Suprapubic skin (tissue), 4 donors: ENCODE measurements around the gene PRR33. TPM values are rescaled to one million over a fixed set of nuclear protein-coding genes. Genes with fewer than 3 reads are reported as not detected.

ENCODE experiments used
- DNase-seq, 2 donors: peaks; one replicate each; pipeline ENCODE4 v3.0.0-alpha.2; 2019; ENCODE audit warnings: low spot score in 2 of 2
- H3K27ac ChIP-seq: fragments of 200-600 bp; sonication (generic); one replicate; pipeline ENCODE4 v1.5.1; 2019
- H3K27me3 ChIP-seq: fragments of 200-600 bp; sonication (generic); one replicate; pipeline ENCODE4 v1.5.1; 2019
- H3K36me3 ChIP-seq: fragments of 200-600 bp; sonication (generic); one replicate; pipeline ENCODE4 v1.5.1; 2019
- H3K4me1 ChIP-seq: fragments of 200-600 bp; sonication (generic); one replicate; pipeline ENCODE4 v1.5.1; 2019
- H3K4me3 ChIP-seq: fragments of 200-600 bp; sonication (generic); one replicate; pipeline ENCODE4 v1.5.1; 2019; ENCODE audit warnings: mild to moderate bottlenecking
- H3K9me3 ChIP-seq: fragments of 200-600 bp; sonication (generic); one replicate; pipeline ENCODE4 v1.5.1; 2019
- CTCF ChIP-seq, 2 donors: fragments of 200-600 bp in 1 of 2; fragments of 450-650 bp in 1 of 2; sonication (generic) in 1 of 2; IDR thresholded peaks; one replicate each; pipeline ENCODE4 v1.5.1; 2016 to 2019; ENCODE audit warnings: antibody characterized with exemption in 2 of 2, mild to moderate bottlenecking in 1 of 2, moderate library complexity in 1 of 2
- EP300 ChIP-seq: sonication (generic); formaldehyde crosslinking; IDR thresholded peaks from one replicate; pipeline ENCODE4 v1.6.1; 2017; ENCODE audit warnings: antibody characterized with exemption
- POLR2A ChIP-seq, 2 donors: fragments of 450-650 bp; IDR thresholded peaks; one replicate each; pipeline ENCODE4 v1.6.1; 2017; ENCODE audit warnings: antibody characterized with exemption in 2 of 2, mild to moderate bottlenecking in 2 of 2, moderate library complexity in 2 of 2
- POLR2AphosphoS5 ChIP-seq, 3 donors: sonication (generic); formaldehyde crosslinking; IDR thresholded peaks; one replicate each; pipeline ENCODE4 v1.6.1; 2017; ENCODE audit warnings: antibody characterized with exemption in 3 of 3
- WGBS: methylation state at CpG from one replicate; pipeline ENCODE4 v1.1.5; 2018; 5-methylcytosine and 5-hydroxymethylcytosine counted together
- total RNA-seq, 4 donors: library from RNA; depleted of rRNA; stranded (reverse); fragments of >200 nt; gene quantifications; one replicate each; pipeline ENCODE4 v1.1.0, GENCODE V29; 2016

PRR33 gene
- total RNA-seq, 4 donors from 2014 or later = not detected

GRCh38 chr11:1906181-1906580 lies 14.5 kb upstream of the PRR33 start:
- H3K4me1 ChIP-seq = peaks cover 5% of the 10 kb centered on the region
- 42% methylated on average over 5 of the region's 5 CpGs for WGBS
- no peaks in the 10 kb centered on the region for H3K9me3 ChIP-seq
- no peaks in the 10 kb centered on the region for H3K27me3 ChIP-seq
- TF ChIP-seq EP300 = no peak
- TF ChIP-seq POLR2A (IDR thresholded peaks at IDR 0.05) = no peak
- no peak for TF ChIP-seq CTCF (IDR thresholded peaks at IDR 0.05)
- no peak for TF ChIP-seq POLR2AphosphoS5 (IDR thresholded peaks at IDR 0.05)
- H3K27ac ChIP-seq = no peak overlapping the region
- no peak overlapping the region for H3K4me3 ChIP-seq
- DNase-seq = no peak
- H3K36me3 ChIP-seq = no peaks in the 10 kb centered on the region

GRCh38 chr11:1899686-1900085 lies 8.0 kb upstream of the PRR33 start:
- no peaks in the 10 kb centered on the region for H3K4me1 ChIP-seq
- no peaks in the 10 kb centered on the region for H3K36me3 ChIP-seq
- 80% methylated on average over 5 of the region's 5 CpGs for WGBS
- H3K27ac ChIP-seq = no peak overlapping the region
- TF ChIP-seq POLR2A (IDR thresholded peaks at IDR 0.05) = no peak
- no peak for TF ChIP-seq CTCF (IDR thresholded peaks at IDR 0.05)
- no peak for TF ChIP-seq EP300
- TF ChIP-seq POLR2AphosphoS5 (IDR thresholded peaks at IDR 0.05) = no peak
- H3K27me3 ChIP-seq = no peaks in the 10 kb centered on the region
- no peak for DNase-seq
- no peak overlapping the region for H3K4me3 ChIP-seq
- H3K9me3 ChIP-seq = no peaks in the 10 kb centered on the region

GRCh38 chr11:1899090-1899489 lies 7.4 kb upstream of the PRR33 start:
- no peaks in the 10 kb centered on the region for H3K36me3 ChIP-seq
- DNase-seq = no peak
- no peaks in the 10 kb centered on the region for H3K4me1 ChIP-seq
- no peak for TF ChIP-seq EP300
- TF ChIP-seq POLR2AphosphoS5 (IDR thresholded peaks at IDR 0.05) = no peak
- no peak for TF ChIP-seq CTCF (IDR thresholded peaks at IDR 0.05)
- TF ChIP-seq POLR2A (IDR thresholded peaks at IDR 0.05) = no peak
- no peaks in the 10 kb centered on the region for H3K9me3 ChIP-seq
- H3K27me3 ChIP-seq = no peaks in the 10 kb centered on the region
- 88% methylated on average over 4 of the region's 4 CpGs for WGBS
- no peak overlapping the region for H3K4me3 ChIP-seq
- H3K27ac ChIP-seq = no peak overlapping the region

GRCh38 chr11:1896923-1897322 lies 5.2 kb upstream of the PRR33 start:
- Histone ChIP-seq H3K36me3 (no peaks in the 10 kb centered on the region), H3K9me3 (no peaks in the 10 kb centered on the region), H3K4me3 (no peak overlapping the region), H3K4me1 (no peaks in the 10 kb centered on the region), H3K27ac (no peak overlapping the region), H3K27me3 (no peaks in the 10 kb centered on the region)
- WGBS = 88% methylated on average over 12 of the region's 12 CpGs
- DNase-seq = no peak
- TF ChIP-seq POLR2A (IDR thresholded peaks at IDR 0.05) = no peak
- TF ChIP-seq EP300 = no peak
- no peak for TF ChIP-seq POLR2AphosphoS5 (IDR thresholded peaks at IDR 0.05)
- no peak for TF ChIP-seq CTCF (IDR thresholded peaks at IDR 0.05)

GRCh38 chr11:1896468-1896867 lies 4.8 kb upstream of the PRR33 start:
- Histone ChIP-seq H3K27me3 (no peaks in the 10 kb centered on the region), H3K4me3 (no peak overlapping the region), H3K9me3 (no peaks in the 10 kb centered on the region), H3K27ac (no peak overlapping the region), H3K4me1 (no peaks in the 10 kb centered on the region), H3K36me3 (no peaks in the 10 kb centered on the region)
- no peak for TF ChIP-seq POLR2A (IDR thresholded peaks at IDR 0.05)
- no peak for TF ChIP-seq CTCF (IDR thresholded peaks at IDR 0.05)
- no peak for TF ChIP-seq POLR2AphosphoS5 (IDR thresholded peaks at IDR 0.05)
- 84% methylated on average over 10 of the region's 10 CpGs for WGBS
- DNase-seq = no peak
